IPS-18a (cell line): ENCODE results near the gene KIFC3.
"Not testable (repeated sequence)": the region's sequence is repeated elsewhere in the genome, so short reads cannot be mapped to it uniquely, and the experiment has no call there.

Experiments used
- H3K27ac ChIP-seq: one replicate; pipeline ENCODE4 v1.5.1; 2013; ENCODE audit warnings: low read length
- H3K27me3 ChIP-seq: one replicate; pipeline ENCODE4 v1.6.1; 2013; ENCODE audit warnings: mild to moderate bottlenecking, low read length; ENCODE audit not compliant: control insufficient read depth, insufficient read depth
- H3K36me3 ChIP-seq: one replicate; pipeline ENCODE4 v1.6.1; 2013; ENCODE audit warnings: low read depth, low read length; ENCODE audit not compliant: control insufficient read depth
- H3K4me1 ChIP-seq: one replicate; pipeline ENCODE4 v1.6.1; 2013; ENCODE audit warnings: low read depth, low read length; ENCODE audit not compliant: control insufficient read depth
- H3K4me3 ChIP-seq: one replicate; pipeline ENCODE4 v1.5.1; 2013; ENCODE audit warnings: low read length
- H3K9ac ChIP-seq: one replicate; pipeline ENCODE4 v1.6.1; 2013; ENCODE audit warnings: mild to moderate bottlenecking, low read length, moderate library complexity
- H3K9me3 ChIP-seq: one replicate; pipeline ENCODE4 v1.6.1; 2013; ENCODE audit warnings: low read depth, low read length; ENCODE audit not compliant: control insufficient read depth

Gene KIFC3

DNA sequence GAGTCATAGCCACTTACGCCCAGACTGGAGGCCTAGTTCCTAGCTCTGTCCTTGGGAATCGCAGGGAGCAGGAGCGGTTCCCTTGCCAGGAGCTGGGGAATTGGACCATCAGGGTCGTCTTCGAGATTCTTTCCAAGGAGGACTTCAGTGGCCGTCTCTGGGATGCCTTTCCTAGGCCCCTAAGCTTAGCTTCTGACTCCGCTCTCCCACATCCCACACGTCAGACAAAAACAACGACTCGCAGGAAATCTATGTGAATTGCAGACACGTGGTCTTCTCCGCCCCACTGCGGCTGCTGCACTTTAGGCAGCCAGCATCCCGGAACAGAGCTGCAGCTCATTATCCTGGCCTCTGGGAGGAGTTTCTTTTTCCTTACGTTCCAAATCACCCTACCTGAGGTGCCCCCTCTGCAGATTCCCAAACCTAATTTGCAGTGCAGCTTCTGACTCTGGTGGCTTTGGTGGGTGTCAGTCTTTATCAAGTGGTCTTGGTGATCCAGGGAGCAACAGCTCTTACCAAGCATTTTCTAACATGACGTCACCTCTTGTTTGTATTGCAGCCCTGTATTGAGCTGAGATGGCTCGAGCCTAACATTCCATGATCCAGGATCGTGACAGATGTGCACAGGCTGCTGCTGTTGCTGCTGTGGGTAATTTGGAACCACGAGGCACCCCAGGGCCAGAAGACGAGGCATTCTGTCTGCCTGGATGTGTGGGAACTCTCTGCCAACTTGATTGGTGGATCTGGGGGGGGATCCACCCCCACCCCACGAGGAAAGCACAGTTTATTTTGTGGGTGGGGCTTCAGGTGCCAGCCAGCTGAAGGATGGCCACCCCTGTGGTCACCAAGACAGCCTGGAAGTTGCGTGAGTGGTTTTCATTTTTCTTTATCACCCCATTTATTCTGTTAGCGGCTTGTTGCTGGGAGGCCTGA, 65.6 kb downstream of the KIFC3 start:
- Histone ChIP-seq H3K9me3 (no peaks in the 10 kb centered on the region), H3K9ac (peak overlapping the region; percentile 46), H3K27me3 (no peaks in the 10 kb centered on the region), H3K36me3 (no peaks in the 10 kb centered on the region), H3K27ac (no peak overlapping the region), H3K4me1 (peaks cover 7% of the 10 kb centered on the region), H3K4me3 (peak overlapping the region; percentile 91)

- Histone ChIP-seq H3K9me3 (no peaks in the 10 kb centered on the region), H3K27me3 (no peaks in the 10 kb centered on the region), H3K9ac (peak within 1 kb of the TSS; percentile 97), H3K4me3 (peak within 1 kb of the TSS; percentile 91), H3K36me3 (no peaks in the 10 kb centered on the region), H3K27ac (peak within 1 kb of the TSS; percentile 96), H3K4me1 (peaks cover 7% of the 10 kb centered on the region)
Measured at GRCh38 chr16:57735755-57736418, 66.4 kb downstream of the KIFC3 start, which contains the start of gene KATNB1. TSS of gene KATNB1 (plus strand) at chr16:57735770. CDS start at chr16:57737244, 1,474 bp downstream.

GRCh38 chr16:57734925-57735754, 67.2 kb downstream of the KIFC3 start:
- peak overlapping the region; percentile 91 for H3K4me3 ChIP-seq
- no peaks in the 10 kb centered on the region for H3K27me3 ChIP-seq
- no peaks in the 10 kb centered on the region for H3K9me3 ChIP-seq
- H3K4me1 ChIP-seq, result peaks cover 7% of the 10 kb centered on the region
- peak overlapping the region; percentile 97 for H3K9ac ChIP-seq
- no peaks in the 10 kb centered on the region for H3K36me3 ChIP-seq
- peak overlapping the region; percentile 96 for H3K27ac ChIP-seq

GRCh38 chr16:57734308-57734924, 67.9 kb downstream of the KIFC3 start:
- H3K9ac ChIP-seq, result peak overlapping the region; percentile 97
- peaks cover 7% of the 10 kb centered on the region for H3K4me1 ChIP-seq
- H3K36me3 ChIP-seq, result no peaks in the 10 kb centered on the region
- H3K4me3 ChIP-seq, result peak overlapping the region; percentile 91
- H3K9me3 ChIP-seq, result no peaks in the 10 kb centered on the region
- H3K27me3 ChIP-seq, result no peaks in the 10 kb centered on the region
- H3K27ac ChIP-seq, result peak overlapping the region; percentile 96

DNA sequence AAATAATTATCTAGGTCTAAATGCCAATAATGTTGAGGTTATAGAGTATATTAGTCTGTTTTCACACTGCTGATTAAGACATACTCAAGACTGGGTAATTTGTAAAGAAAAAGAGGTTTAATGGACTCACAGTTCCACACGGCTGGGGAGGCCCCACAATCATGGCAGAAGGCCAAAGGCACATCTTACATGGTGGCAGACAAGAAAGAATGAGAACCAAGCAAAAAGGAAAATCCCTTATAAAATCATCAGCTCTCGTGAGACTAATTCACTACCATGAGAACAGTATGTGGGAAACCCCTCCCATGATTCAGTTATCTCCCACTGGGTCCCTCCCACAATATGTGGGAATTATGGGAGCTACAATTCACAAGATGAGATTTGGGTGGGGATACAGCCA, 69.6 kb downstream of the KIFC3 start:
- Histone ChIP-seq H3K27ac (no peak overlapping the region), H3K36me3 (no peaks in the 10 kb centered on the region), H3K9me3 (no peaks in the 10 kb centered on the region), H3K4me1 (peaks cover 7% of the 10 kb centered on the region), H3K9ac (no peak overlapping the region), H3K4me3 (no peak overlapping the region), H3K27me3 (no peaks in the 10 kb centered on the region)

DNA sequence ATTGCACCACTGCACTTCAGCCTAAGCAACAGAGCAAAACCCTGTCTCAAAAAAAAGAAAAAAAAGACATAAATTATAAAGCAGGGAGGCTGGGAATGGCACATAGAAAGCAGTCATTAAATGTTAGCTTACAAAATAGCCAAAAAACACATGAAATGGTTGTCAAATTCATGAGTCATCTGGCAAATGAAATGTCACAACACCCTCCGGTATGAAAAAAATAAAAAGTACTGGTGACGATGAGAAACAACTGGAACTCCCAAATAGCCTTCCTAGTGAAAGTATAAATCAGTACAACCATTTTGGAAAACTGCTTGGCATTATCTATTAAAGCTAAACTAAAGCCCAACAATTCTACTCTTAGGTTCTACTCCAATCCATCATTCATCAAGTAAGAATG, 70.3 kb downstream of the KIFC3 start:
- H3K36me3 ChIP-seq, result no peaks in the 10 kb centered on the region
- H3K4me1 ChIP-seq, result peaks cover 7% of the 10 kb centered on the region
- no peaks in the 10 kb centered on the region for H3K27me3 ChIP-seq
- H3K4me3 ChIP-seq, result no peak overlapping the region
- no peaks in the 10 kb centered on the region for H3K9me3 ChIP-seq
- H3K27ac ChIP-seq, result no peak overlapping the region
- no peak overlapping the region for H3K9ac ChIP-seq

DNA sequence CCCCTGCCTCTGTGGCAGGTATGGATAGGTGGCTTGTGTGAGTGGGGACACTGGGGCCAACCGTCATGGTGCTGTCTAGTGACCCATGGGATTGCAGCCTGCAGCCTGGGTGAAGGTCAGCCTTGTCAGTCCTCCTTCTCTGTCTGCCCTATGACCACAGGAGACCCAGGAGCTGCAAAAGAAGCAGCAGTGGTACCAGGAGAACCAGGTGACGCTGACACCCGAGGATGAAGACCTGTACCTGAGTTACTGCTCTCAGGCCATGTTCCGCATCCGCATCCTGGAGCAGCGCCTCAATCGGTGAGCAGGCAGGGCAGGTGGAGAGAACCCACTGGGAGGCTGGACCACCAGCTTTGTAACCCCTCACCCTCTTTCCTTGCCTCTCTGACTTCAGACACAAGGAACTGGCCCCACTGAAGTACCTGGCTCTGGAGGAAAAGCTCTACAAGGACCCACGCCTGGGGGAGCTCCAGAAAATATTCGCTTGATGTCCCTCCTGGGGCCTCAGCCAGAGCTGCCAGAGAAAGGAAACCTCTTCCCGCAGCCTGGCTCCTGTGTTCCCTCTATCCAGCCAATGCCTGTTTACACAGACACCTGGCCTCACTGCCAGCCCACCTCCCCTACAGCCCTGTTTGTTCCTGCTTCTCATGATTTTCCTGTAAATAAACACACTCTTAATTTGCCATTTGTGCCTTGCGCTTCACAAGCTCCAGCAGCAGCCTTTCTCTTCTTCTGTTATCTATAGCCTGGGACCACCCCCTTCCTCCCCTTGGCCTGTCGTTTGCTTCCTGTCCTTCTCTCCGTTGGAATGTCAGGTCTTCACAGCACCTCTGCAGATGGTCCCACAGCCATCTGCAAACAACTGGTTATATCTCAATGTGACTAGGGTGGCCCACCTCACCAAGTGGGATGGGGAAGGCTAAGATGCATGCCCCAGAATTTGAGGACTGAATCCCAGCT, 71.2 kb downstream of the KIFC3 start:
- Histone ChIP-seq H3K9me3 (no peaks in the 10 kb centered on the region), H3K27me3 (no peaks in the 10 kb centered on the region), H3K4me1 (no peaks in the 10 kb centered on the region), H3K9ac (no peak overlapping the region), H3K36me3 (no peaks in the 10 kb centered on the region), H3K4me3 (no peak overlapping the region), H3K27ac (no peak overlapping the region)

DNA sequence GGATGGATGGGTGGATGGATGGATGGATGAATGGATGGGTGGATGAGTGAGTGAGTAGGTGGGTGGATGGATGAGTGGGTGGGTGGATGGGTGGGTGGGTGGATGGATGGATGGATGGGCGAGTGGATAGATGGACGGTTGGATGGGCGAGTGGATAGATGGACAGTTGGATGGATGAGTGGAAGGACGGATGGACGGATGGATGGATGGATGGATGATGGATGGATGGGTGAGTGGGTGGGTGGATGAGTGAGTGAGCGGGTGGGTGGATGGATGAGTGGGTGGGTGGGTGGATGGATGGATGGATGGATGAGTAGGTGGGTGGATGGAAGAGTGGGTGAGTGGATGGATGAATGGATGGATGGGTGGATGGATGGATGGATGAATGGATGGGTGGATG, 72.4 kb downstream of the KIFC3 start:
- H3K4me1 ChIP-seq, result not testable (repeated sequence)

DNA sequence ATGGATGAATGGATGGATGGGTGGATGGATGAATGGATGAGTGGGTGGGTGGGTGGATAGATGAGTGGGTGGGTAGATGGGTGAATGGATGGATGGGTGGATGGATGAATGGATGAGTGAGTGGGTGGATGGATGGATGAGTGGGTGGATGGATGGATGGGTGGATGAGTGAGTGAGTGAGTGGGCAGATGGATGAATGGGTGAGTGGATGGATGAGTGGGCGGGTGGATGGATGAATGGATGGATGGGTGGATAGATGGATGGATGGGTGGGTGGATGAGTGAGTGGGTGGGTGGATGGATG, 73.2 kb downstream of the KIFC3 start:
- Histone ChIP-seq H3K9ac (no peak overlapping the region), H3K36me3 (no peaks in the 10 kb centered on the region), H3K4me1 (no peaks in the 10 kb centered on the region), H3K27ac (no peak overlapping the region), H3K27me3 (no peaks in the 10 kb centered on the region), H3K9me3 (no peaks in the 10 kb centered on the region), H3K4me3 (no peak overlapping the region)

More for the DNA sequence above, 72.4 kb downstream of the KIFC3 start:
- H3K27me3 ChIP-seq, H3K27ac ChIP-seq, H3K9me3 ChIP-seq, H3K36me3 ChIP-seq, H3K4me3 ChIP-seq, H3K9ac ChIP-seq: not testable (repeated sequence)

GRCh38 chr16:57728336-57729181, 73.7 kb downstream of the KIFC3 start:
- Histone ChIP-seq H3K27ac (no peak overlapping the region), H3K4me3 (no peak overlapping the region), H3K9ac (no peak overlapping the region), H3K27me3 (no peaks in the 10 kb centered on the region), H3K4me1 (no peaks in the 10 kb centered on the region), H3K36me3 (no peaks in the 10 kb centered on the region), H3K9me3 (no peaks in the 10 kb centered on the region)
